NCI-H2196 (cell line): ENCODE results near the gene DAAM2.

Experiments used
- DNase-seq: peaks from one replicate; lab custom pipeline; 2025; ENCODE audit not compliant: unreplicated experiment; lab: John Stamatoyannopoulos, UW

Gene DAAM2

GRCh38 chr6:39843305-39844020 lies 51.3 kb downstream of the DAAM2 start:
- no peak for DNase-seq

GRCh38 chr6:39844866-39845265 lies 52.7 kb downstream of the DAAM2 start:
- DNase-seq: no peak

GRCh38 chr6:39847221-39847620 lies 55.0 kb downstream of the DAAM2 start:
- DNase-seq: no peak

GRCh38 chr6:39848171-39848570 lies 56.0 kb downstream of the DAAM2 start:
- DNase-seq: no peak

- no peak for DNase-seq
These were observed 57.1 kb downstream of the DAAM2 start for GRCh38 chr6:39849228-39849627.

GRCh38 chr6:39849764-39850163 lies 57.6 kb downstream of the DAAM2 start:
- DNase-seq: no peak

GRCh38 chr6:39850736-39851297 lies 58.6 kb downstream of the DAAM2 start:
- DNase-seq: no peak

GRCh38 chr6:39851331-39851730 lies 59.2 kb downstream of the DAAM2 start:
- DNase-seq: no peak

GRCh38 chr6:39852324-39852723 lies 60.1 kb downstream of the DAAM2 start:
- DNase-seq: no peak

GRCh38 chr6:39853604-39854003 lies 61.4 kb downstream of the DAAM2 start:
- no peak for DNase-seq

- DNase-seq: no peak
These were observed 63.3 kb downstream of the DAAM2 start for GRCh38 chr6:39855356-39855995.

- no peak for DNase-seq
These were observed 66.8 kb downstream of the DAAM2 start for GRCh38 chr6:39859025-39859424.

- no peak for DNase-seq
These were observed 69.5 kb downstream of the DAAM2 start for GRCh38 chr6:39861663-39862062.

- DNase-seq: peak; percentile 41
These were observed 73.1 kb downstream of the DAAM2 start for GRCh38 chr6:39865011-39865888.

- DNase-seq: no peak
These were observed 75.4 kb downstream of the DAAM2 start for GRCh38 chr6:39867592-39867991.

- DNase-seq: no peak
These were observed 78.8 kb downstream of the DAAM2 start for GRCh38 chr6:39870950-39871349.

- DNase-seq: no peak
These were observed 81.3 kb downstream of the DAAM2 start for GRCh38 chr6:39873439-39873838.

GRCh38 chr6:39876111-39876510 lies 83.9 kb downstream of the DAAM2 start:
- DNase-seq: no peak

- DNase-seq: no peak
These were observed 84.7 kb downstream of the DAAM2 start for GRCh38 chr6:39876826-39877225.

- no peak for DNase-seq
These were observed 87.4 kb downstream of the DAAM2 start for GRCh38 chr6:39879535-39879934.

GRCh38 chr6:39880594-39880993 lies 88.4 kb downstream of the DAAM2 start:
- no peak for DNase-seq
